Thyroid gland (tissue), 4 donors: ENCODE data around the gene SPTB.

Experiments
- CTCF ChIP-seq, 6 experiments: fragments of 200-600 bp in 3 of 6; fragments of 450-650 bp in 3 of 6; sonication (generic) in 3 of 6; IDR thresholded peaks; one replicate each; pipeline ENCODE4 v1.5.1; 2016 to 2019; ENCODE audit warnings: antibody characterized with exemption in 6 of 6, mild to moderate bottlenecking in 2 of 6, inconsistent platforms in 1 of 6, moderate library complexity in 1 of 6
- POLR2A ChIP-seq, 2 donors: fragments of 450-650 bp; IDR thresholded peaks; one replicate each; pipeline ENCODE4 v1.6.1; 2017; ENCODE audit warnings: antibody characterized with exemption in 2 of 2, mild to moderate bottlenecking in 2 of 2, moderate library complexity in 1 of 2

DNA sequence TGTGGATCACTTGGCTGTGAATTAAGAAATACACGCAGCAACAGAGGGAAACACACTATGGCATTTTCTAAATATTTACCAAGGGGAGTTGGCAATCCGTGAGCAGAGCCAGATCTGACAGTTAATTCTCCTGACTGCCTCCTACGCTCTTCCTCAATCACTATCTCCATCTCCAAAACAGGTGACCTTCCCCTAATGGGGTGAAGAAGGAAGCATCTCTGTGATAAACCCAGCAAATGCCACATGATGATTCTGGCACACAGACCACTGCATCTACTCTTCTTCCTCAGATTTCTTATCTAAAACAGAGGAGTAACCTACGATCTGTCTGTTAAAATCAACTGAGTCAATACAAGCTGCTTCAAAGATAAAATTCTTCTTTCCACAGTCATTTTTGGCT is 4.4 kb downstream of the SPTB start:
- TF ChIP-seq POLR2A (IDR thresholded peaks at IDR 0.05) (no peak), CTCF (IDR thresholded peaks at IDR 0.05) (no peak)
